Right forelimb (tissue), 1 donor: ENCODE measurements around the gene DPYD.
A peak's percentile ranks its signal among the peaks of the same experiment; 100 is the strongest.

Experiments used
- DNase-seq: peaks from one replicate; pipeline ENCODE4 v3.0.0-alpha.2; 2018

The DPYD gene

GRCh38 chr1:97073936-97074335 lies 846.9 kb downstream of the DPYD start:
- no peak for DNase-seq

GRCh38 chr1:97073169-97073568 lies 847.7 kb downstream of the DPYD start:
- DNase-seq, result no peak

GRCh38 chr1:97071173-97071572 lies 849.7 kb downstream of the DPYD start:
- no peak for DNase-seq

GRCh38 chr1:97070376-97070775 lies 850.5 kb downstream of the DPYD start:
- DNase-seq, result no peak

GRCh38 chr1:97069312-97069711 lies 851.5 kb downstream of the DPYD start:
- no peak for DNase-seq

GRCh38 chr1:97066860-97067259 lies 854.0 kb downstream of the DPYD start:
- DNase-seq, result no peak

GRCh38 chr1:97063532-97063931 lies 857.3 kb downstream of the DPYD start:
- no peak for DNase-seq

- no peak for DNase-seq
These were observed 859.2 kb downstream of the DPYD start for GRCh38 chr1:97061604-97062003.

GRCh38 chr1:97056386-97056785 lies 864.4 kb downstream of the DPYD start:
- no peak for DNase-seq

GRCh38 chr1:97053268-97053667 lies 867.6 kb downstream of the DPYD start:
- DNase-seq, result no peak

GRCh38 chr1:97051823-97052222 lies 869.0 kb downstream of the DPYD start:
- no peak for DNase-seq

- DNase-seq, result no peak
These were observed 870.3 kb downstream of the DPYD start for GRCh38 chr1:97050506-97050905.

- DNase-seq, result no peak
These were observed 873.4 kb downstream of the DPYD start for GRCh38 chr1:97047421-97047793.

GRCh38 chr1:97046765-97047420 lies 873.9 kb downstream of the DPYD start:
- peak; percentile 43 for DNase-seq

GRCh38 chr1:97044159-97044760 lies 876.6 kb downstream of the DPYD start:
- DNase-seq, result no peak

GRCh38 chr1:97042551-97042950 lies 878.3 kb downstream of the DPYD start:
- no peak for DNase-seq

- no peak for DNase-seq
These were observed 879.8 kb downstream of the DPYD start for GRCh38 chr1:97041026-97041425.

- no peak for DNase-seq
These were observed 882.4 kb downstream of the DPYD start for GRCh38 chr1:97038410-97038809.

GRCh38 chr1:97034651-97035050 lies 886.2 kb downstream of the DPYD start:
- DNase-seq, result no peak

- no peak for DNase-seq
These were observed 886.9 kb downstream of the DPYD start for GRCh38 chr1:97033949-97034348.
